Lower leg skin (tissue), 3 donors: ENCODE data around the gene AFF1.

Source experiments
- CTCF ChIP-seq, 3 donors: fragments of 450-650 bp; IDR thresholded peaks; one replicate each; pipeline ENCODE4 v1.5.1; 2016; ENCODE audit warnings: antibody characterized with exemption in 3 of 3, mild to moderate bottlenecking in 3 of 3, moderate library complexity in 2 of 3
- POLR2A ChIP-seq, 2 donors: fragments of 450-650 bp; IDR thresholded peaks; one replicate each; pipeline ENCODE4 v1.6.1; 2016 to 2017; ENCODE audit warnings: antibody characterized with exemption in 2 of 2, mild to moderate bottlenecking in 1 of 2, moderate library complexity in 1 of 2

GRCh38 chr4:86971355-86971683 is 36.5 kb downstream of the AFF1 start:
- no peak for TF ChIP-seq CTCF (IDR thresholded peaks at IDR 0.05)
- no peak for TF ChIP-seq POLR2A (IDR thresholded peaks at IDR 0.05)
